SK-N-MC (cell line): ENCODE measurements around the gene ETFB.

Source experiments
- DNase-seq: peaks from one replicate; pipeline ENCODE4 v3.0.0-alpha.2; 2011; ENCODE audit warnings: low read depth, low spot score
- H3K27ac ChIP-seq: fragments of 200-600 bp; sonication (generic); 2 replicates; pipeline ENCODE4 v1.5.1; 2016; ENCODE audit warnings: mixed run types
- H3K36me3 ChIP-seq: fragments of 200-600 bp; sonication (generic); 2 replicates; pipeline ENCODE4 v1.6.1; 2017; ENCODE audit warnings: antibody characterized with exemption, low read length, mixed read lengths; ENCODE audit not compliant: insufficient read depth
- H3K4me3 ChIP-seq: fragments of 200-600 bp; sonication (generic); 2 replicates; pipeline ENCODE4 v1.5.1; 2016
- H3K9ac ChIP-seq: fragments of 200-600 bp; sonication (generic); 2 replicates; pipeline ENCODE4 v1.8.0; 2017; ENCODE audit warnings: mixed run types, mixed read lengths; ENCODE audit not compliant: insufficient read length
- H3K9me3 ChIP-seq: fragments of 200-600 bp; sonication (generic); 2 replicates; pipeline ENCODE4 v1.6.1; 2017; ENCODE audit warnings: low read depth, mild to moderate bottlenecking, antibody characterized with exemption, low read length, moderate library complexity, mixed read lengths
- EZH2 ChIP-seq: fragments of 200-600 bp; sonication (generic); IDR thresholded peaks from one replicate; pipeline ENCODE4 v1.6.1; 2017; ENCODE audit warnings: antibody characterized with exemption
- FOXP2 ChIP-seq: optimal IDR thresholded peaks from 2 replicates; pipeline ENCODE3; 2011; ENCODE audit warnings: mild to moderate bottlenecking, moderate library complexity; ENCODE audit not compliant: insufficient read depth; ENCODE audit errors: extremely low read length, control extremely low read depth
- POLR2AphosphoS5 ChIP-seq: IDR thresholded peaks from 2 replicates; pipeline ENCODE4 v1.6.1; 2012; ENCODE audit warnings: mild to moderate bottlenecking, low read depth, low read length, borderline replicate concordance

ETFB gene

GRCh38 chr19:51380379-51380778 is 14.2 kb upstream of the ETFB start:
- no peak overlapping the region for H3K27ac ChIP-seq
- H3K9ac ChIP-seq: no peak overlapping the region
- TF ChIP-seq EZH2 (no peak), POLR2AphosphoS5 (no peak), FOXP2 (no peak)
- DNase-seq: no peak
- no peaks in the 10 kb centered on the region for H3K36me3 ChIP-seq
- no peaks in the 10 kb centered on the region for H3K9me3 ChIP-seq
- no peak overlapping the region for H3K4me3 ChIP-seq

- Histone ChIP-seq H3K9me3 (no peaks in the 10 kb centered on the region), H3K9ac (no peak overlapping the region), H3K4me3 (no peak overlapping the region), H3K27ac (no peak overlapping the region), H3K36me3 (no peaks in the 10 kb centered on the region)
- no peak for DNase-seq
- TF ChIP-seq POLR2AphosphoS5 (no peak), FOXP2 (no peak), EZH2 (no peak)
Measured at GRCh38 chr19:51377422-51377821, 11.2 kb upstream of the ETFB start.

- no peaks in the 10 kb centered on the region for H3K9me3 ChIP-seq
- no peaks in the 10 kb centered on the region for H3K36me3 ChIP-seq
- DNase-seq: no peak
- H3K27ac ChIP-seq: no peak overlapping the region
- H3K4me3 ChIP-seq: no peak overlapping the region
- no peak for TF ChIP-seq EZH2
- no peak for TF ChIP-seq FOXP2
- TF ChIP-seq POLR2AphosphoS5: no peak
- no peak overlapping the region for H3K9ac ChIP-seq
Measured at GRCh38 chr19:51375504-51376221, 9.5 kb upstream of the ETFB start.

GRCh38 chr19:51372649-51373504 is 6.7 kb upstream of the ETFB start, which contains the start of gene NKG7:
NKG7 (minus strand) TSS chr19:51372654; CDS start chr19:51372535, 119 bp downstream.
- Histone ChIP-seq H3K4me3 (no peak within 1 kb of the TSS), H3K36me3 (no peaks in the 10 kb centered on the region), H3K27ac (no peak within 1 kb of the TSS), H3K9me3 (no peaks in the 10 kb centered on the region), H3K9ac (no peak within 1 kb of the TSS)
- no peak for TF ChIP-seq EZH2
- no peak for DNase-seq

GRCh38 chr19:51372021-51372648 is 5.9 kb upstream of the ETFB start:
- no peak overlapping the region for H3K4me3 ChIP-seq
- DNase-seq: no peak
- no peak overlapping the region for H3K27ac ChIP-seq
- no peaks in the 10 kb centered on the region for H3K9me3 ChIP-seq
- TF ChIP-seq FOXP2 (no peak), EZH2 (no peak), POLR2AphosphoS5 (no peak)
- H3K36me3 ChIP-seq: no peaks in the 10 kb centered on the region
- no peak overlapping the region for H3K9ac ChIP-seq

- no peak overlapping the region for H3K9ac ChIP-seq
- H3K27ac ChIP-seq: no peak overlapping the region
- TF ChIP-seq FOXP2 (no peak), POLR2AphosphoS5 (no peak), EZH2 (no peak)
- DNase-seq: no peak
- H3K4me3 ChIP-seq: no peak overlapping the region
- H3K36me3 ChIP-seq: no peaks in the 10 kb centered on the region
- no peaks in the 10 kb centered on the region for H3K9me3 ChIP-seq
Measured at GRCh38 chr19:51371186-51371690, 5.0 kb upstream of the ETFB start.

- H3K36me3 ChIP-seq: no peaks in the 10 kb centered on the region
- TF ChIP-seq POLR2AphosphoS5 (no peak), FOXP2 (no peak), EZH2 (no peak)
- no peak overlapping the region for H3K9ac ChIP-seq
- H3K27ac ChIP-seq: no peak overlapping the region
- H3K4me3 ChIP-seq: no peak overlapping the region
- H3K9me3 ChIP-seq: no peaks in the 10 kb centered on the region
- no peak for DNase-seq
Measured at GRCh38 chr19:51370230-51370629, 4.0 kb upstream of the ETFB start.

- no peak within 1 kb of the TSS for H3K27ac ChIP-seq
- TF ChIP-seq EZH2 (no peak), POLR2AphosphoS5 (no peak), FOXP2 (no peak)
- no peak for DNase-seq
Measured at GRCh38 chr19:51368366-51369282, 2.4 kb upstream of the ETFB start, which contains the start of gene CLDND2. CLDND2 (minus strand) TSS chr19:51369003; CDS start chr19:51368577, 426 bp downstream.

More at GRCh38 chr19:51368366-51369282, 2.4 kb upstream of the ETFB start, which contains the start of gene CLDND2:
- H3K36me3 ChIP-seq: no peaks in the 10 kb centered on the region
- H3K9ac ChIP-seq: no peak within 1 kb of the TSS
- H3K4me3 ChIP-seq: peak within 1 kb of the TSS; percentile 93
- H3K9me3 ChIP-seq: no peaks in the 10 kb centered on the region
